Hindlimb muscle (tissue), 1 donor: Measurements from ENCODE around the gene TIMP1. TPM values are rescaled to one million over a fixed set of nuclear protein-coding genes. Genes with fewer than 3 reads are reported as not detected.

ENCODE experiments used
- DNase-seq: peaks from one replicate; pipeline ENCODE4 v3.0.0-alpha.2; 2013
- polyA plus RNA-seq: library from polyadenylated mRNA; unstranded; fragments of 120-200 nt; gene quantifications from one replicate; pipeline ENCODE4 v1.2.1, GENCODE V29; 2013; ENCODE audit not compliant: insufficient read length

Gene TIMP1
- polyA plus RNA-seq, 1 donor: 120 TPM

- DNase-seq: no peak
Measured at GRCh38 chrX:47605024-47605423, 22.8 kb downstream of the TIMP1 start.

- DNase-seq: no peak
Measured at GRCh38 chrX:47607091-47607490, 24.9 kb downstream of the TIMP1 start.

- no peak for DNase-seq
Measured at GRCh38 chrX:47608130-47608810, 26.0 kb downstream of the TIMP1 start.

GRCh38 chrX:47610511-47610910 lies 28.3 kb downstream of the TIMP1 start:
- DNase-seq: no peak

GRCh38 chrX:47611489-47611888 lies 29.3 kb downstream of the TIMP1 start:
- no peak for DNase-seq

- no peak for DNase-seq
Measured at GRCh38 chrX:47611926-47612325, 29.7 kb downstream of the TIMP1 start.

GRCh38 chrX:47612418-47612817 lies 30.2 kb downstream of the TIMP1 start:
- DNase-seq: no peak

GRCh38 chrX:47613082-47613481 lies 30.8 kb downstream of the TIMP1 start:
- no peak for DNase-seq

- no peak for DNase-seq
Measured at GRCh38 chrX:47614618-47615017, 32.4 kb downstream of the TIMP1 start.

- no peak for DNase-seq
Measured at GRCh38 chrX:47618923-47619485, 36.8 kb downstream of the TIMP1 start.

- DNase-seq: peak; percentile 85
Measured at GRCh38 chrX:47619486-47620302, 37.5 kb downstream of the TIMP1 start, which contains the start of gene SYN1. Gene SYN1 (minus strand): TSS chrX:47619857. CDS start chrX:47619728, 129 bp downstream.

- no peak for DNase-seq
Measured at GRCh38 chrX:47620303-47620685, 38.1 kb downstream of the TIMP1 start.

- DNase-seq: no peak
Measured at GRCh38 chrX:47621851-47622250, 39.6 kb downstream of the TIMP1 start.

GRCh38 chrX:47623540-47624027 lies 41.3 kb downstream of the TIMP1 start:
- DNase-seq: peak; percentile 47

- no peak for DNase-seq
Measured at GRCh38 chrX:47625365-47625764, 43.1 kb downstream of the TIMP1 start.

- no peak for DNase-seq
Measured at GRCh38 chrX:47628982-47629381, 46.7 kb downstream of the TIMP1 start.

GRCh38 chrX:47629419-47630200 lies 47.4 kb downstream of the TIMP1 start, which contains the start of gene CFP:
Gene CFP (minus strand): TSS chrX:47629930. CDS start chrX:47629844, 86 bp downstream.
- DNase-seq: no peak

- DNase-seq: no peak
Measured at GRCh38 chrX:47631676-47632075, 49.4 kb downstream of the TIMP1 start.

GRCh38 chrX:47632666-47633065 lies 50.4 kb downstream of the TIMP1 start:
- no peak for DNase-seq

- no peak for DNase-seq
Measured at GRCh38 chrX:47633689-47634590, 51.7 kb downstream of the TIMP1 start.

- no peak for DNase-seq
Measured at GRCh38 chrX:47634871-47635575, 52.8 kb downstream of the TIMP1 start.
